Keratinocyte (primary cell): ENCODE measurements around the gene KLHL10. TPM values are rescaled to one million over a fixed set of nuclear protein-coding genes. Genes with fewer than 3 reads are reported as not detected.

Experiments
- DNase-seq: peaks from one replicate; pipeline ENCODE4 v3.0.0-alpha.2; 2011; ENCODE audit warnings: low read depth, missing footprints, low spot score
- FAIRE-seq: peaks from 2 replicates; lab custom pipeline; 2011; peaks lifted over from hg19 to GRCh38; lab: Jason Lieb, UNC
- H2AFZ ChIP-seq: 2 replicates; pipeline ENCODE4 v1.6.0; 2012; ENCODE audit warnings: low read length, control low read depth, inconsistent platforms; ENCODE audit not compliant: control insufficient read depth
- H3K27ac ChIP-seq: 2 replicates; pipeline ENCODE4 v1.5.1; 2011; ENCODE audit warnings: low read length; ENCODE audit not compliant: control insufficient read depth, insufficient read depth
- H3K27me3 ChIP-seq: 3 replicates; pipeline ENCODE4 v1.6.0; 2011; ENCODE audit warnings: low read length; ENCODE audit not compliant: control insufficient read depth, insufficient read depth; ENCODE audit errors: extremely low read depth
- H3K36me3 ChIP-seq, 2 experiments: 2 replicates in 1 of 2; 3 replicates in 1 of 2; pipeline ENCODE4 v1.5.1; 2011; ENCODE audit warnings: low read length in 2 of 2, mild to moderate bottlenecking in 1 of 2; ENCODE audit not compliant: control insufficient read depth in 2 of 2, insufficient read depth in 2 of 2; ENCODE audit errors: extremely low read depth in 1 of 2
- H3K4me1 ChIP-seq: 3 replicates; pipeline ENCODE4 v1.5.1; 2011; ENCODE audit warnings: low read length; ENCODE audit not compliant: control insufficient read depth, insufficient read depth; ENCODE audit errors: extremely low read depth
- H3K4me2 ChIP-seq: 3 replicates; pipeline ENCODE4 v1.6.0; 2011; ENCODE audit warnings: low read depth, low read length; ENCODE audit not compliant: control insufficient read depth, insufficient read depth; ENCODE audit errors: extremely low read depth
- H3K4me3 ChIP-seq, 3 experiments: fragments of 200-600 bp in 1 of 3; sonication (generic) in 1 of 3; 2 replicates in 2 of 3; 3 replicates in 1 of 3; pipeline ENCODE4 v1.5.1; 2011 to 2016; ENCODE audit warnings: low read length in 3 of 3, mild to moderate bottlenecking in 3 of 3, control low read depth in 2 of 3, inconsistent platforms in 1 of 3, low read depth in 1 of 3, mixed read lengths in 1 of 3, mixed run types in 1 of 3, moderate library complexity in 1 of 3; ENCODE audit not compliant: control insufficient read depth in 2 of 3, insufficient read depth in 2 of 3; ENCODE audit errors: extremely low read depth in 1 of 3
- H3K79me2 ChIP-seq: 2 replicates; pipeline ENCODE4 v1.6.0; 2012; ENCODE audit warnings: low read length; ENCODE audit not compliant: control insufficient read depth, insufficient read depth
- H3K9ac ChIP-seq: 3 replicates; pipeline ENCODE4 v1.6.0; 2011; ENCODE audit warnings: low read length; ENCODE audit not compliant: control insufficient read depth, insufficient read depth; ENCODE audit errors: extremely low read depth
- H3K9me1 ChIP-seq: 3 replicates; pipeline ENCODE4 v1.6.0; 2011; ENCODE audit warnings: low read length; ENCODE audit not compliant: control insufficient read depth, insufficient read depth; ENCODE audit errors: extremely low read depth
- H3K9me3 ChIP-seq: 2 replicates; pipeline ENCODE4 v1.5.1; 2012; ENCODE audit warnings: low read depth, low read length; ENCODE audit not compliant: control insufficient read depth
- H4K20me1 ChIP-seq: 3 replicates; pipeline ENCODE4 v1.6.0; 2011; ENCODE audit warnings: low read length; ENCODE audit not compliant: control insufficient read depth, insufficient read depth; ENCODE audit errors: extremely low read depth
- EZH2 ChIP-seq: IDR thresholded peaks from one replicate; pipeline ENCODE4 v1.6.1; 2012; ENCODE audit warnings: inconsistent platforms, mild to moderate bottlenecking, low read length, moderate library complexity
- dilution Hi-C: fragments of 300-500 bp; cut with MboI; formaldehyde crosslinking; loops from one replicate; pipeline ENCODE4 v1.7.0; 2020; ENCODE audit warnings: low sequenced_read_pairs; ENCODE audit not compliant: extremely low pct_ligation_motif_present
- polyA plus RNA-seq, 5 experiments: library from polyadenylated mRNA; depleted of rRNA in 3 of 5; stranded (reverse) in 3 of 5; stranded (forward) in 1 of 5; unstranded in 1 of 5; fragments of >200 nt; gene quantifications; 1 replicate in 1 of 5; 2 replicates in 3 of 5; 3 replicates in 1 of 5; pipeline versions ENCODE4 v1.2.1 to v1.2.3, GENCODE V29; 2011 to 2012; ENCODE audit warnings: missing spikeins in 2 of 5, low read depth in 1 of 5, low replicate concordance in 1 of 5
- TF ChIP-seq, protein P1 (sequence below), 3 experiments: IDR thresholded peaks in 1 of 3; conservative IDR thresholded peaks in 1 of 3; optimal IDR thresholded peaks in 1 of 3; 2 replicates in 2 of 3; 3 replicates in 1 of 3; pipeline versions ENCODE3 to v1.5.1; 2011; ENCODE audit warnings: low read length in 3 of 3, mild to moderate bottlenecking in 3 of 3, moderate library complexity in 2 of 3, control low read depth in 1 of 3, inconsistent platforms in 1 of 3; ENCODE audit not compliant: insufficient read depth in 2 of 3; ENCODE audit errors: extremely low read depth in 1 of 3

The KLHL10 gene
- polyA plus RNA-seq, 1 donor (not counting 4 experiments of a cell fraction or from before 2014, with no cell fraction given), result 0.21 TPM

- DNase-seq, result no peak
- H3K9ac ChIP-seq, result peak overlapping the region; percentile 38
- no peaks in the 10 kb centered on the region for H3K27me3 ChIP-seq
- no peaks in the 10 kb centered on the region for H3K79me2 ChIP-seq
- TF ChIP-seq EZH2, result no peak
- TF ChIP-seq, protein P1, sequence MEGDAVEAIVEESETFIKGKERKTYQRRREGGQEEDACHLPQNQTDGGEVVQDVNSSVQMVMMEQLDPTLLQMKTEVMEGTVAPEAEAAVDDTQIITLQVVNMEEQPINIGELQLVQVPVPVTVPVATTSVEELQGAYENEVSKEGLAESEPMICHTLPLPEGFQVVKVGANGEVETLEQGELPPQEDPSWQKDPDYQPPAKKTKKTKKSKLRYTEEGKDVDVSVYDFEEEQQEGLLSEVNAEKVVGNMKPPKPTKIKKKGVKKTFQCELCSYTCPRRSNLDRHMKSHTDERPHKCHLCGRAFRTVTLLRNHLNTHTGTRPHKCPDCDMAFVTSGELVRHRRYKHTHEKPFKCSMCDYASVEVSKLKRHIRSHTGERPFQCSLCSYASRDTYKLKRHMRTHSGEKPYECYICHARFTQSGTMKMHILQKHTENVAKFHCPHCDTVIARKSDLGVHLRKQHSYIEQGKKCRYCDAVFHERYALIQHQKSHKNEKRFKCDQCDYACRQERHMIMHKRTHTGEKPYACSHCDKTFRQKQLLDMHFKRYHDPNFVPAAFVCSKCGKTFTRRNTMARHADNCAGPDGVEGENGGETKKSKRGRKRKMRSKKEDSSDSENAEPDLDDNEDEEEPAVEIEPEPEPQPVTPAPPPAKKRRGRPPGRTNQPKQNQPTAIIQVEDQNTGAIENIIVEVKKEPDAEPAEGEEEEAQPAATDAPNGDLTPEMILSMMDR (optimal IDR thresholded peaks at IDR 0.05 in 1 of 3, IDR thresholded peaks at IDR 0.05 in 1 of 3, conservative IDR thresholded peaks at IDR 0.05 in 1 of 3; ENCODE audit: extremely low read depth in 1 of 3, insufficient read depth in 2 of 3, low read length in 3 of 3), result no peak
- H3K4me1 ChIP-seq, result peaks cover 29% of the 10 kb centered on the region
- FAIRE-seq, result peak; percentile 79
- no peaks in the 10 kb centered on the region for H3K9me3 ChIP-seq
- peak overlapping the region; percentile 89 for H3K27ac ChIP-seq
- dilution Hi-C loops, result no loop called here
- H3K4me2 ChIP-seq, result peak overlapping the region; percentile 9
- H4K20me1 ChIP-seq, result no peaks in the 10 kb centered on the region
- H3K4me3 ChIP-seq, result no peak overlapping the region
- no peaks in the 10 kb centered on the region for H3K36me3 ChIP-seq
- peak overlapping the region; percentile 36 for H2AFZ ChIP-seq
- no peaks in the 10 kb centered on the region for H3K9me1 ChIP-seq
Observed at GRCh38 chr17:41799366-41799765, 38.3 kb upstream of the KLHL10 start.

DNA sequence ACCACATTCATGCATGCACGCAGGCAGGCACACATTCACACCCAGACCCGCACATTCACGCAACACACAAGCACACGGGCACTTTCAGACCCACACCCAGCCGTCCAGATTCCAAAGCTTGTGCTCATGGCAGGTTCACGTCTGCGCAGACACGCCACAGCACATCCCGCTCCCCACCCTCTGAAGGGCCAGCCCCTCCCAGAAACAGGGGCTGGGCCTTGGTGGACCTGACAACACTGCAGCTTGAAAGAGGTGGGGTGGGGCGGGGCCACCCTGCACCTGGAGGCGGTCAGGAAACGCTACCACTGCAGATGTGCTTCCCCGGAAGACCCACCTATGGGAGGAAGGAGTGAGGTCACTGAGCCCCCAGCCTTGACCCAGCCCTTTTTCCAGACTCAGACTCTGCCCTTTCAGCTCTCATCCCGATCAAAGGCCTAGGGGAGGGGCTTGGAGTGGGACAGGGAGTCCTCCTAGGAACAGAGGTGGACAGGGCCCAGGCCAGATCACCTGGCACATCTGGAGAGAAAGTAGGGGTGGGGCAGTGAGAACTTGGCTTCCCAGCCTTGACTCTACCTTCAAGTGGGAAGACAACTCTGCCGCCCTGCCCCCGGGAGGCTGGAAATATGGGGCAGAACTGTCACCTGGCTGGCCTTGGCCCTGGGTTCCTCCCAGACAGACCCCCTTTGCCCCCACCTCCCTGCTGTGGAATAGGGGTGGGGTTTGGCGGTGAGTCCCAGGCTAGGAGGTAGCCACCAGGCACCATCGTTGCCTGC, 36.8 kb upstream of the KLHL10 start:
- Histone ChIP-seq H3K27me3 (no peaks in the 10 kb centered on the region), H3K79me2 (no peaks in the 10 kb centered on the region), H3K9me1 (no peaks in the 10 kb centered on the region), H3K4me2 (peak overlapping the region; percentile 73), H3K9ac (peak overlapping the region; percentile 74), H3K4me1 (peaks cover 26% of the 10 kb centered on the region), H3K36me3 (no peaks in the 10 kb centered on the region), H2AFZ (no peak overlapping the region), H4K20me1 (no peaks in the 10 kb centered on the region), H3K27ac (peak overlapping the region; percentile 89), H3K4me3 (peak overlapping the region in 2 of 3 experiments; percentile 8 to 33), H3K9me3 (no peaks in the 10 kb centered on the region)
- DNase-seq, result peak; percentile 99
- TF ChIP-seq, protein P1 (optimal IDR thresholded peaks at IDR 0.05 in 1 of 3, IDR thresholded peaks at IDR 0.05 in 1 of 3, conservative IDR thresholded peaks at IDR 0.05 in 1 of 3; ENCODE audit: extremely low read depth in 1 of 3, insufficient read depth in 2 of 3, low read length in 3 of 3), result no peak
- no peak for TF ChIP-seq EZH2
- FAIRE-seq, result peak; percentile 90
- dilution Hi-C loops, result no loop called here
